Measurements from ENCODE around the gene GSTM2.

GSTM2 gene

GRCh38 chr1:109636201-109636952, 31.5 kb upstream of the GSTM2 start:
- peak overlapping the region in 1 of 2 experiments; percentile 37 for H2BK12ac ChIP-seq (ENCODE audit: low read length in 2 of 2)
- H3K4me1 ChIP-seq (ENCODE audit: control insufficient read depth, insufficient read depth, low read depth, low read length) = peaks cover 9% of the 10 kb centered on the region
- H3K14ac ChIP-seq (ENCODE audit: low read length in 2 of 2) = no peak overlapping the region
- H3K27me3 ChIP-seq (ENCODE audit: control insufficient read depth in 1 of 2, insufficient read depth in 1 of 2, low read length in 2 of 2) = no peaks in the 10 kb centered on the region
- H3K4me3 ChIP-seq (ENCODE audit: insufficient read depth in 1 of 2, low read depth in 1 of 2, low read length in 2 of 2) = peak overlapping the region in 1 of 2 experiments; percentile 2
- H3K18ac ChIP-seq (ENCODE audit: low read depth in 1 of 2, low read length in 2 of 2) = no peak overlapping the region
- no peaks in the 10 kb centered on the region for H3K9me3 ChIP-seq (ENCODE audit: control insufficient read depth, low read length)
- 52% methylated on average over 8 of the region's 9 CpGs for WGBS
- H4K91ac ChIP-seq (ENCODE audit: low read length) = peak overlapping the region; percentile 59
- peak; percentile 69 for DNase-seq
- peak overlapping the region; percentile 53 for H4K8ac ChIP-seq (ENCODE audit: low read length)
- peaks cover 11 to 17% of the 10 kb centered on the region in 2 experiments for H3K36me3 ChIP-seq (ENCODE audit: control insufficient read depth in 1 of 2, insufficient read depth in 2 of 2, low read depth in 1 of 2, low read length in 2 of 2)
- H3K23ac ChIP-seq (ENCODE audit: low read length in 2 of 2) = no peak overlapping the region
- H2BK15ac ChIP-seq (ENCODE audit: low read depth, poor library complexity, severe bottlenecking) = peak overlapping the region; percentile 6
- H3K4me2 ChIP-seq (ENCODE audit: low read length, poor library complexity, severe bottlenecking) = no peak overlapping the region
- no peak overlapping the region for H3K4ac ChIP-seq (ENCODE audit: low read depth in 1 of 2, low read length in 2 of 2)
- H3K27ac ChIP-seq (ENCODE audit: low read length, poor library complexity, severe bottlenecking) = no peak overlapping the region
- no peak overlapping the region for H3K9ac ChIP-seq (ENCODE audit: low read length)
- no peak overlapping the region for H2AFZ ChIP-seq (ENCODE audit: low read depth, low read length)
- peaks cover 16% of the 10 kb centered on the region for H3K79me1 ChIP-seq (replicated peaks; ENCODE audit: low read length, poor library complexity, severe bottlenecking)
- H2BK5ac ChIP-seq (ENCODE audit: low read depth, low read length, poor library complexity, severe bottlenecking) = no peak overlapping the region
- no peak overlapping the region for H2BK120ac ChIP-seq (ENCODE audit: low read depth, low read length)
- peak overlapping the region; percentile 18 for H2AK5ac ChIP-seq (ENCODE audit: low read length, severe bottlenecking)

- H3K4me2 ChIP-seq (ENCODE audit: low read length, poor library complexity, severe bottlenecking) = no peak overlapping the region
- H3K9ac ChIP-seq (ENCODE audit: low read length) = no peak overlapping the region
- H3K27me3 ChIP-seq (ENCODE audit: control insufficient read depth in 1 of 2, insufficient read depth in 1 of 2, low read length in 2 of 2) = no peaks in the 10 kb centered on the region
- no peak overlapping the region for H2BK5ac ChIP-seq (ENCODE audit: low read depth, low read length, poor library complexity, severe bottlenecking)
- H3K27ac ChIP-seq (ENCODE audit: low read length, poor library complexity, severe bottlenecking) = no peak overlapping the region
- H4K8ac ChIP-seq (ENCODE audit: low read length) = no peak overlapping the region
- peaks cover under 1 to 6% of the 10 kb centered on the region in 2 experiments for H3K36me3 ChIP-seq (ENCODE audit: control insufficient read depth in 1 of 2, insufficient read depth in 2 of 2, low read depth in 1 of 2, low read length in 2 of 2)
- H3K79me1 ChIP-seq (replicated peaks; ENCODE audit: low read length, poor library complexity, severe bottlenecking) = peaks cover 7% of the 10 kb centered on the region
- peaks cover 9% of the 10 kb centered on the region for H3K4me1 ChIP-seq (ENCODE audit: control insufficient read depth, insufficient read depth, low read depth, low read length)
- H2AFZ ChIP-seq (ENCODE audit: low read depth, low read length) = no peak overlapping the region
- peak overlapping the region; percentile 46 for H2BK15ac ChIP-seq (ENCODE audit: low read depth, poor library complexity, severe bottlenecking)
- H3K18ac ChIP-seq (ENCODE audit: low read depth in 1 of 2, low read length in 2 of 2) = no peak overlapping the region
- DNase-seq = no peak
- H2BK12ac ChIP-seq (ENCODE audit: low read length in 2 of 2) = no peak overlapping the region
- no peak overlapping the region for H2BK120ac ChIP-seq (ENCODE audit: low read depth, low read length)
- no peak overlapping the region for H3K14ac ChIP-seq (ENCODE audit: low read length in 2 of 2)
- H2AK5ac ChIP-seq (ENCODE audit: low read length, severe bottlenecking) = no peak overlapping the region
- no peaks in the 10 kb centered on the region for H3K9me3 ChIP-seq (ENCODE audit: control insufficient read depth, low read length)
- no peak overlapping the region for H4K91ac ChIP-seq (ENCODE audit: low read length)
- no peak overlapping the region for H3K4me3 ChIP-seq (ENCODE audit: insufficient read depth in 1 of 2, low read depth in 1 of 2, low read length in 2 of 2)
- no peak overlapping the region for H3K23ac ChIP-seq (ENCODE audit: low read length in 2 of 2)
- WGBS = 94% methylated on average over 7 of the region's 7 CpGs
- H3K4ac ChIP-seq (ENCODE audit: low read depth in 1 of 2, low read length in 2 of 2) = no peak overlapping the region
Measured at GRCh38 chr1:109637446-109637845, 30.4 kb upstream of the GSTM2 start.

GRCh38 chr1:109639063-109639840, 28.6 kb upstream of the GSTM2 start:
- Histone ChIP-seq H3K4me1 (ENCODE audit: control insufficient read depth, insufficient read depth, low read depth, low read length) (peaks cover 14% of the 10 kb centered on the region), H2AK5ac (ENCODE audit: low read length, severe bottlenecking) (no peak overlapping the region), H3K9me3 (ENCODE audit: control insufficient read depth, low read length) (no peaks in the 10 kb centered on the region), H3K14ac (ENCODE audit: low read length in 2 of 2) (peak overlapping the region in 1 of 2 experiments; percentile 75), H2BK120ac (ENCODE audit: low read depth, low read length) (no peak overlapping the region), H3K23ac (ENCODE audit: low read length in 2 of 2) (no peak overlapping the region), H3K79me1 (replicated peaks; ENCODE audit: low read length, poor library complexity, severe bottlenecking) (peaks cover under 1% of the 10 kb centered on the region), H4K91ac (ENCODE audit: low read length) (no peak overlapping the region), H3K9ac (ENCODE audit: low read length) (no peak overlapping the region), H2AFZ (ENCODE audit: low read depth, low read length) (no peak overlapping the region), H3K27me3 (ENCODE audit: control insufficient read depth in 1 of 2, insufficient read depth in 1 of 2, low read length in 2 of 2) (no peaks in the 10 kb centered on the region), H3K4me3 (ENCODE audit: insufficient read depth in 1 of 2, low read depth in 1 of 2, low read length in 2 of 2) (no peak overlapping the region), H2BK12ac (ENCODE audit: low read length in 2 of 2) (no peak overlapping the region), H3K36me3 (ENCODE audit: control insufficient read depth in 1 of 2, insufficient read depth in 2 of 2, low read depth in 1 of 2, low read length in 2 of 2) (no peaks in the 10 kb centered on the region), H2BK15ac (ENCODE audit: low read depth, poor library complexity, severe bottlenecking) (no peak overlapping the region), H3K18ac (ENCODE audit: low read depth in 1 of 2, low read length in 2 of 2) (no peak overlapping the region), H3K4ac (ENCODE audit: low read depth in 1 of 2, low read length in 2 of 2) (no peak overlapping the region), H3K4me2 (ENCODE audit: low read length, poor library complexity, severe bottlenecking) (no peak overlapping the region), H2BK5ac (ENCODE audit: low read depth, low read length, poor library complexity, severe bottlenecking) (no peak overlapping the region), H3K27ac (ENCODE audit: low read length, poor library complexity, severe bottlenecking) (no peak overlapping the region), H4K8ac (ENCODE audit: low read length) (no peak overlapping the region)
- no peak for DNase-seq
- 86% methylated on average over 7 of the region's 9 CpGs for WGBS

GRCh38 chr1:109639841-109640184, 28.0 kb upstream of the GSTM2 start:
- no peak overlapping the region for H3K4me3 ChIP-seq (ENCODE audit: insufficient read depth in 1 of 2, low read depth in 1 of 2, low read length in 2 of 2)
- H3K4me2 ChIP-seq (ENCODE audit: low read length, poor library complexity, severe bottlenecking) = no peak overlapping the region
- H2BK120ac ChIP-seq (ENCODE audit: low read depth, low read length) = no peak overlapping the region
- no peak overlapping the region for H2AFZ ChIP-seq (ENCODE audit: low read depth, low read length)
- H2BK12ac ChIP-seq (ENCODE audit: low read length in 2 of 2) = no peak overlapping the region
- no peaks in the 10 kb centered on the region for H3K36me3 ChIP-seq (ENCODE audit: control insufficient read depth in 1 of 2, insufficient read depth in 2 of 2, low read depth in 1 of 2, low read length in 2 of 2)
- H3K9ac ChIP-seq (ENCODE audit: low read length) = no peak overlapping the region
- H3K9me3 ChIP-seq (ENCODE audit: control insufficient read depth, low read length) = no peaks in the 10 kb centered on the region
- no peak overlapping the region for H4K91ac ChIP-seq (ENCODE audit: low read length)
- H2AK5ac ChIP-seq (ENCODE audit: low read length, severe bottlenecking) = no peak overlapping the region
- no peak overlapping the region for H3K18ac ChIP-seq (ENCODE audit: low read depth in 1 of 2, low read length in 2 of 2)
- H3K4ac ChIP-seq (ENCODE audit: low read depth in 1 of 2, low read length in 2 of 2) = no peak overlapping the region
- no peak overlapping the region for H2BK15ac ChIP-seq (ENCODE audit: low read depth, poor library complexity, severe bottlenecking)
- H2BK5ac ChIP-seq (ENCODE audit: low read depth, low read length, poor library complexity, severe bottlenecking) = no peak overlapping the region
- H4K8ac ChIP-seq (ENCODE audit: low read length) = no peak overlapping the region
- H3K27me3 ChIP-seq (ENCODE audit: control insufficient read depth in 1 of 2, insufficient read depth in 1 of 2, low read length in 2 of 2) = no peaks in the 10 kb centered on the region
- 67% methylated on average over 4 of the region's 6 CpGs for WGBS
- H3K4me1 ChIP-seq (ENCODE audit: control insufficient read depth, insufficient read depth, low read depth, low read length) = peaks cover 16% of the 10 kb centered on the region
- H3K14ac ChIP-seq (ENCODE audit: low read length in 2 of 2) = no peak overlapping the region
- no peak overlapping the region for H3K23ac ChIP-seq (ENCODE audit: low read length in 2 of 2)
- DNase-seq = no peak
- no peaks in the 10 kb centered on the region for H3K79me1 ChIP-seq (replicated peaks; ENCODE audit: low read length, poor library complexity, severe bottlenecking)
- no peak overlapping the region for H3K27ac ChIP-seq (ENCODE audit: low read length, poor library complexity, severe bottlenecking)

Measured in mesenchymal stem cell (in vitro differentiated cells and primary cell).